NCI-H82 treated with DMSO at 0.1 percent for 48 hours (cell line): Measurements from ENCODE around the gene ERVFRD-1.
"Not testable (repeated sequence)": the region's sequence is repeated elsewhere in the genome, so short reads cannot be mapped to it uniquely, and the experiment has no call there.

ENCODE experiments used
- DNase-seq: peaks from one replicate; lab custom pipeline; 2025; ENCODE audit not compliant: unreplicated experiment; lab: John Stamatoyannopoulos, UW

ERVFRD-1 gene

GRCh38 chr6:11092668-11093375 lies 18.7 kb downstream of the ERVFRD-1 start:
- DNase-seq = peak; percentile 93

- DNase-seq = not testable (repeated sequence)
Observed at GRCh38 chr6:11091141-11091540, 20.4 kb downstream of the ERVFRD-1 start.

- no peak for DNase-seq
Observed at GRCh38 chr6:11089695-11090094, 21.8 kb downstream of the ERVFRD-1 start.

- DNase-seq = not testable (repeated sequence)
Observed at GRCh38 chr6:11087141-11087812, 24.2 kb downstream of the ERVFRD-1 start.

GRCh38 chr6:11085758-11086435 lies 25.6 kb downstream of the ERVFRD-1 start:
- no peak for DNase-seq

GRCh38 chr6:11083956-11084355 lies 27.6 kb downstream of the ERVFRD-1 start:
- peak; percentile 44 for DNase-seq

GRCh38 chr6:11083491-11083890 lies 28.0 kb downstream of the ERVFRD-1 start:
- no peak for DNase-seq

- no peak for DNase-seq
Observed at GRCh38 chr6:11080296-11080695, 31.2 kb downstream of the ERVFRD-1 start.

- no peak for DNase-seq
Observed at GRCh38 chr6:11078266-11078665, 33.3 kb downstream of the ERVFRD-1 start.

- DNase-seq = no peak
Observed at GRCh38 chr6:11076540-11076939, 35.0 kb downstream of the ERVFRD-1 start.

- DNase-seq = no peak
Observed at GRCh38 chr6:11072101-11072500, 39.4 kb downstream of the ERVFRD-1 start.

- peak; percentile 44 for DNase-seq
Observed at GRCh38 chr6:11069760-11070159, 41.8 kb downstream of the ERVFRD-1 start.

GRCh38 chr6:11067348-11067747 lies 44.2 kb downstream of the ERVFRD-1 start:
- no peak for DNase-seq

GRCh38 chr6:11066505-11067347 lies 44.8 kb downstream of the ERVFRD-1 start:
- DNase-seq = no peak

GRCh38 chr6:11065436-11066202 lies 45.9 kb downstream of the ERVFRD-1 start:
- no peak for DNase-seq

- peak; percentile 72 for DNase-seq
Observed at GRCh38 chr6:11064836-11065235, 46.7 kb downstream of the ERVFRD-1 start.

- DNase-seq = no peak
Observed at GRCh38 chr6:11062715-11063114, 48.8 kb downstream of the ERVFRD-1 start.

GRCh38 chr6:11062083-11062482 lies 49.4 kb downstream of the ERVFRD-1 start:
- no peak for DNase-seq

- no peak for DNase-seq
Observed at GRCh38 chr6:11058406-11058805, 53.1 kb downstream of the ERVFRD-1 start.

- DNase-seq = no peak
Observed at GRCh38 chr6:11056871-11057270, 54.7 kb downstream of the ERVFRD-1 start.
